ENCODE results near the gene CORO6.
A peak's percentile ranks its signal among the peaks of the same experiment; 100 is the strongest.

CORO6 gene

GRCh38 chr17:29595107-29595942 lies 27.4 kb downstream of the CORO6 start:
- H3K9me3 ChIP-seq (ENCODE audit: severe bottlenecking): no peaks in the 10 kb centered on the region
- H3K4me3 ChIP-seq (ENCODE audit: low read depth, low read length): no peak overlapping the region
- TF ChIP-seq, protein P1, sequence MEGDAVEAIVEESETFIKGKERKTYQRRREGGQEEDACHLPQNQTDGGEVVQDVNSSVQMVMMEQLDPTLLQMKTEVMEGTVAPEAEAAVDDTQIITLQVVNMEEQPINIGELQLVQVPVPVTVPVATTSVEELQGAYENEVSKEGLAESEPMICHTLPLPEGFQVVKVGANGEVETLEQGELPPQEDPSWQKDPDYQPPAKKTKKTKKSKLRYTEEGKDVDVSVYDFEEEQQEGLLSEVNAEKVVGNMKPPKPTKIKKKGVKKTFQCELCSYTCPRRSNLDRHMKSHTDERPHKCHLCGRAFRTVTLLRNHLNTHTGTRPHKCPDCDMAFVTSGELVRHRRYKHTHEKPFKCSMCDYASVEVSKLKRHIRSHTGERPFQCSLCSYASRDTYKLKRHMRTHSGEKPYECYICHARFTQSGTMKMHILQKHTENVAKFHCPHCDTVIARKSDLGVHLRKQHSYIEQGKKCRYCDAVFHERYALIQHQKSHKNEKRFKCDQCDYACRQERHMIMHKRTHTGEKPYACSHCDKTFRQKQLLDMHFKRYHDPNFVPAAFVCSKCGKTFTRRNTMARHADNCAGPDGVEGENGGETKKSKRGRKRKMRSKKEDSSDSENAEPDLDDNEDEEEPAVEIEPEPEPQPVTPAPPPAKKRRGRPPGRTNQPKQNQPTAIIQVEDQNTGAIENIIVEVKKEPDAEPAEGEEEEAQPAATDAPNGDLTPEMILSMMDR (IDR thresholded peaks at IDR 0.05; ENCODE audit: low read depth, low read length): no peak
- H3K27ac ChIP-seq: no peak overlapping the region
- no peak for DNase-seq
- H3K36me3 ChIP-seq: no peaks in the 10 kb centered on the region; the same call in 1 of the 2 replicates
- H3K27me3 ChIP-seq (ENCODE audit: insufficient read depth, low read depth, severe bottlenecking): no peaks in the 10 kb centered on the region

GRCh38 chr17:29594519-29595090 lies 28.1 kb downstream of the CORO6 start:
- TF ChIP-seq, protein P1 (IDR thresholded peaks at IDR 0.05; ENCODE audit: low read depth, low read length): no peak
- Histone ChIP-seq H3K9me3 (ENCODE audit: severe bottlenecking) (no peaks in the 10 kb centered on the region), H3K36me3 (no peaks in the 10 kb centered on the region), H3K27me3 (ENCODE audit: insufficient read depth, low read depth, severe bottlenecking) (no peaks in the 10 kb centered on the region), H3K4me3 (ENCODE audit: low read depth, low read length) (peak overlapping the region; percentile 58), H3K27ac (peak overlapping the region; percentile 76; the same call in 1 of the 2 replicates)
- no peak for DNase-seq

- Histone ChIP-seq H3K27ac (peak overlapping the region; percentile 76), H3K4me3 (ENCODE audit: low read depth, low read length) (peak overlapping the region; percentile 58), H3K36me3 (no peaks in the 10 kb centered on the region), H3K27me3 (ENCODE audit: insufficient read depth, low read depth, severe bottlenecking) (no peaks in the 10 kb centered on the region), H3K9me3 (ENCODE audit: severe bottlenecking) (no peaks in the 10 kb centered on the region)
- DNase-seq: peak; percentile 44
- TF ChIP-seq, protein P1 (IDR thresholded peaks at IDR 0.05; ENCODE audit: low read depth, low read length): peak; percentile 55
Observed at GRCh38 chr17:29593591-29594518, 28.9 kb downstream of the CORO6 start.

DNA sequence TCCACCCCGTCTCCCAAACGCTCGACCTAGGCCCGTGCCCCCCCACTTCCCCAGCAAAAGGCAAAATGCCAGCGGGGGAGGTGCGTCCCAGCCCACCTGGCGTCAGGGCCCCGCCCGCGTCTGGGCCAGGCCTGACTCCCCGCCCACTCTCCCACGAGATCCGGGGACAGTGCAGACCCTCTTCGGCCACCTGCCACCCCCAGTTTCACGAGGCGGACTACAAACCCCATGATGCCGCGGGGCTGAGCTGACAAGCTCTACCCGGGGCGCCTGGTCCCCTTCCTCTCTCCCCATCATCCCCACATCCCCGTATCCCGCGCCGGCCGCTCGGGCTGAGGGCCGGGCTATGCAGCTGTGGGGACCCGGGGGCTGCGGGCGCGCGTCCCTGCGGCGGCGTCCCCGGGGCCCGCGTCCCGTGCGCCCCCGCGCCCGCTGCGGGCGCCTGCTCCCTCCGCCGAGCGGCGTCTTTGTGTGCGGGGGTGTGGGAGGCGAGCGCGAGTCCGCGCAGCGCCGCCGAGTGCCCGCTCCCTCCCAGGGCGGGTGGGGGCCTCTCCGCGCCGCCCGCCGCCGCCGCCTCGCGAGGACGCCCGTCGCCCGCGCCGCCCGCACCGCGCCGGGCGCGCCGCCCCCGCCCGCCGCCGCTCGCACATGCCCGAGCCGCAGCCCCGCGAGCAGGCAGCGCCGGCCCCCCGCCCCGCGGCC lies 29.7 kb downstream of the CORO6 start, which contains the start of gene ANKRD13B:
TSS of gene ANKRD13B (plus strand) at position 283 of the 702 bp plus-strand sequence. CDS start 490 bp downstream, outside the sequence.
- DNase-seq: peak; percentile 82

More for the DNA sequence above, 29.7 kb downstream of the CORO6 start, which contains the start of gene ANKRD13B:
- Histone ChIP-seq H3K27me3 (ENCODE audit: insufficient read depth, low read depth, severe bottlenecking) (no peaks in the 10 kb centered on the region), H3K27ac (peak within 1 kb of the TSS; percentile 94), H3K9me3 (ENCODE audit: severe bottlenecking) (no peaks in the 10 kb centered on the region), H3K36me3 (no peaks in the 10 kb centered on the region), H3K4me3 (ENCODE audit: low read depth, low read length) (peak within 1 kb of the TSS; percentile 67)
- TF ChIP-seq, protein P1 (IDR thresholded peaks at IDR 0.05; ENCODE audit: low read depth, low read length): no peak
